ENCODE measurements around the gene BTBD9.

- TF ChIP-seq POLR2A (IDR thresholded peaks at IDR 0.05; ENCODE audit: low read length) (no peak), GATA1 (IDR thresholded peaks at IDR 0.05; ENCODE audit: low read depth, low read length) (no peak)
Measured at GRCh38 chr6:38349221-38349620, 290.5 kb downstream of the BTBD9 start.

Measured in erythroblast (primary cell).